ENCODE data around the gene CCDC154.

DNA sequence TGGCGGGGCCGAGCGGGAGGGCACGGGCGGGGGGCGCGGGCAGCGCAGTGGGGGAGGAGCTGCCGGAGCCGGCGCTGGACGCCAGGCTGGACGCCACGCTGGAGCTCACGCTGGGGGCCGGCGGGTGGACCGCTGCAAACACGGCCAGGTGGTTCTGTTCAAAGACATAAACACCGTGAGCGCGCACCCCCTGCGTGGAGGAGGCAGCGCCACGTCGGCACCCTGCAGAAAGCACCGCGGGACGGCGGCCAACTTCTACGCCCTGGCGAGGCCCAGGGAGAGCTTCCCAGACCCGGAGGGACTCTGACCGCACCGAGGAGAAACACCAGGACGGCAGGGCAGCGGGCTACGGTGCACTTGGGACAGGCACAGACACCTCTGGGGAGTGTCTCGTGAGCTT lies 59.1 kb downstream of the CCDC154 start:
- no peak for TF ChIP-seq ZNF18 (tag by site-specific recombination; IDR thresholded peaks at IDR 0.05)
- no peak for TF ChIP-seq ZBTB7A (tag by site-specific recombination; IDR thresholded peaks at IDR 0.05; ENCODE audit: low read depth)
- no peak for TF ChIP-seq GLIS2 (tag by site-specific recombination; IDR thresholded peaks at IDR 0.05)
- no peak for TF ChIP-seq TSHZ1 (tag by site-specific recombination; IDR thresholded peaks at IDR 0.05; ENCODE audit: borderline replicate concordance)
- TF ChIP-seq, protein P1, sequence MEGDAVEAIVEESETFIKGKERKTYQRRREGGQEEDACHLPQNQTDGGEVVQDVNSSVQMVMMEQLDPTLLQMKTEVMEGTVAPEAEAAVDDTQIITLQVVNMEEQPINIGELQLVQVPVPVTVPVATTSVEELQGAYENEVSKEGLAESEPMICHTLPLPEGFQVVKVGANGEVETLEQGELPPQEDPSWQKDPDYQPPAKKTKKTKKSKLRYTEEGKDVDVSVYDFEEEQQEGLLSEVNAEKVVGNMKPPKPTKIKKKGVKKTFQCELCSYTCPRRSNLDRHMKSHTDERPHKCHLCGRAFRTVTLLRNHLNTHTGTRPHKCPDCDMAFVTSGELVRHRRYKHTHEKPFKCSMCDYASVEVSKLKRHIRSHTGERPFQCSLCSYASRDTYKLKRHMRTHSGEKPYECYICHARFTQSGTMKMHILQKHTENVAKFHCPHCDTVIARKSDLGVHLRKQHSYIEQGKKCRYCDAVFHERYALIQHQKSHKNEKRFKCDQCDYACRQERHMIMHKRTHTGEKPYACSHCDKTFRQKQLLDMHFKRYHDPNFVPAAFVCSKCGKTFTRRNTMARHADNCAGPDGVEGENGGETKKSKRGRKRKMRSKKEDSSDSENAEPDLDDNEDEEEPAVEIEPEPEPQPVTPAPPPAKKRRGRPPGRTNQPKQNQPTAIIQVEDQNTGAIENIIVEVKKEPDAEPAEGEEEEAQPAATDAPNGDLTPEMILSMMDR (tag by site-specific recombination; IDR thresholded peaks at IDR 0.05): no peak
- no peak for TF ChIP-seq ZNF114 (tag by site-specific recombination; IDR thresholded peaks at IDR 0.05)
- TF ChIP-seq ZNF202 (tag by site-specific recombination; IDR thresholded peaks at IDR 0.05; ENCODE audit: borderline replicate concordance): no peak
- no peak for TF ChIP-seq ZBTB1 (tag by site-specific recombination; IDR thresholded peaks at IDR 0.05)
- no peak for TF ChIP-seq ZNF670 (tag by site-specific recombination; IDR thresholded peaks at IDR 0.05; ENCODE audit: low read depth)
- TF ChIP-seq, protein P2, sequence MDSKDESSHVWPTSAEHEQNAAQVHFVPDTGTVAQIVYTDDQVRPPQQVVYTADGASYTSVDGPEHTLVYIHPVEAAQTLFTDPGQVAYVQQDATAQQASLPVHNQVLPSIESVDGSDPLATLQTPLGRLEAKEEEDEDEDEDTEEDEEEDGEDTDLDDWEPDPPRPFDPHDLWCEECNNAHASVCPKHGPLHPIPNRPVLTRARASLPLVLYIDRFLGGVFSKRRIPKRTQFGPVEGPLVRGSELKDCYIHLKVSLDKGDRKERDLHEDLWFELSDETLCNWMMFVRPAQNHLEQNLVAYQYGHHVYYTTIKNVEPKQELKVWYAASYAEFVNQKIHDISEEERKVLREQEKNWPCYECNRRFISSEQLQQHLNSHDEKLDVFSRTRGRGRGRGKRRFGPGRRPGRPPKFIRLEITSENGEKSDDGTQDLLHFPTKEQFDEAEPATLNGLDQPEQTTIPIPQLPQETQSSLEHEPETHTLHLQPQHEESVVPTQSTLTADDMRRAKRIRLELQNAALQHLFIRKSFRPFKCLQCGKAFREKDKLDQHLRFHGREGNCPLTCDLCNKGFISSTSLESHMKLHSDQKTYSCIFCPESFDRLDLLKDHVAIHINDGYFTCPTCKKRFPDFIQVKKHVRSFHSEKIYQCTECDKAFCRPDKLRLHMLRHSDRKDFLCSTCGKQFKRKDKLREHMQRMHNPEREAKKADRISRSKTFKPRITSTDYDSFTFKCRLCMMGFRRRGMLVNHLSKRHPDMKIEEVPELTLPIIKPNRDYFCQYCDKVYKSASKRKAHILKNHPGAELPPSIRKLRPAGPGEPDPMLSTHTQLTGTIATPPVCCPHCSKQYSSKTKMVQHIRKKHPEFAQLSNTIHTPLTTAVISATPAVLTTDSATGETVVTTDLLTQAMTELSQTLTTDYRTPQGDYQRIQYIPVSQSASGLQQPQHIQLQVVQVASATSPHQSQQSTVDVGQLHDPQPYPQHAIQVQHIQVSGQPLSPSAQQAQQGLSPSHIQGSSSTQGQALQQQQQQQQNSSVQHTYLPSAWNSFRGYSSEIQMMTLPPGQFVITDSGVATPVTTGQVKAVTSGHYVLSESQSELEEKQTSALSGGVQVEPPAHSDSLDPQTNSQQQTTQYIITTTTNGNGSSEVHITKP (tag by site-specific recombination; IDR thresholded peaks at IDR 0.05): no peak
- TF ChIP-seq YY1 (tag by site-specific recombination; IDR thresholded peaks at IDR 0.05): no peak
- no peak for TF ChIP-seq TRIM28 (IDR thresholded peaks at IDR 0.05; ENCODE audit: borderline replicate concordance, low read length)
- TF ChIP-seq BCL11A (tag by site-specific recombination; IDR thresholded peaks at IDR 0.05; ENCODE audit: low read depth): no peak
- TF ChIP-seq ZNF777 (tag by site-specific recombination; IDR thresholded peaks at IDR 0.05; ENCODE audit: borderline replicate concordance): no peak

Measured in HEK293 (cell line).